Hematopoietic multipotent progenitor cell treated with erythropoietin and hydrocortisone succinate and interleukin-3 and kit ligand, for 15 days (in vitro differentiated cells): ENCODE results near the gene MBP.
"Not testable (repeated sequence)": the region's sequence is repeated elsewhere in the genome, so short reads cannot be mapped to it uniquely, and the experiment has no call there.

Experiments
- DNase-seq: peaks from one replicate; pipeline ENCODE4 v3.0.0-alpha.2; 2015; ENCODE audit warnings: low spot score

MBP gene

GRCh38 chr18:77022556-77022955, 110.0 kb downstream of the MBP start:
- no peak for DNase-seq

DNA sequence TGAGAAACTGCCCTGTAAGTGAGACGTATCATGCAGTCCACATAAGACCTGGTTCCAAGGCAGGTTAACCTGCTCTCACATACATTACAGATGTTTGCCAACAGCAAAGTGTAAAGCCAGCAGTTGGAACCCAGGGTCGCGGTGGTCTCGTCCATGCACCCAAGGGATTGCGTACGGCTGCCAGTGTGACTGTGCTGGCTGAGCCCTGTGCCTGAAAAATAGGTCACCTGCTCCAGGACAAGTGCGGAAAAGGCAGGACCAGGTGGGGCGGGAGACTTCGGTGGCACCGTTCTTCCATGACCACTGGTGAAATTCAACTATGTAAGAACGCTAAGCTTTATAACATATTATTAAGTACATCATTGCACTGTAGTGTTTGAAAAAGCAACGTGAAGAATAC, 110.5 kb downstream of the MBP start:
- no peak for DNase-seq

GRCh38 chr18:77021478-77021877, 111.1 kb downstream of the MBP start:
- not testable (repeated sequence) for DNase-seq

GRCh38 chr18:77021075-77021474, 111.5 kb downstream of the MBP start:
- no peak for DNase-seq

- DNase-seq = no peak
Observed at GRCh38 chr18:77020561-77020960, 112.0 kb downstream of the MBP start.

DNA sequence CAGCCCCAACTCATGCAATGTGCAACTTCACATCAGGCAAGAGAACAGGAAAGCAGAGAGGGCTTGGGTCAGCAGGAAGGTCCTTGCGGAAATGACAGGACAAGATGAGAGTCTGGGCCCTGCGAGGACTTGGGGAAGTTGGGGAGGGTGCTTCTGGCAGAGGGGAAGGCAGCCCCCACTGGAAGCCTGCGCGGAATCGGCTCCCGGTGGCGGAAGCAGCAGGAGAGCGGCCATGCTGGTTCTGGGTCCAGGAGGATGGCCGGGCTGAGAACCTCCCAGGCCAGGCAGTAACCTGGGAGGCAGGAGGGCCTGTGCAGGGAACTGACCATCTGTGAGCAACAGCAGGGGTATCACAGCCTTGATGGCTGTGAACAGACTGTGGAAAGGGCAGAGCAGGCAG, 112.9 kb downstream of the MBP start:
- no peak for DNase-seq

GRCh38 chr18:77018650-77019049, 113.9 kb downstream of the MBP start:
- not testable (repeated sequence) for DNase-seq

DNA sequence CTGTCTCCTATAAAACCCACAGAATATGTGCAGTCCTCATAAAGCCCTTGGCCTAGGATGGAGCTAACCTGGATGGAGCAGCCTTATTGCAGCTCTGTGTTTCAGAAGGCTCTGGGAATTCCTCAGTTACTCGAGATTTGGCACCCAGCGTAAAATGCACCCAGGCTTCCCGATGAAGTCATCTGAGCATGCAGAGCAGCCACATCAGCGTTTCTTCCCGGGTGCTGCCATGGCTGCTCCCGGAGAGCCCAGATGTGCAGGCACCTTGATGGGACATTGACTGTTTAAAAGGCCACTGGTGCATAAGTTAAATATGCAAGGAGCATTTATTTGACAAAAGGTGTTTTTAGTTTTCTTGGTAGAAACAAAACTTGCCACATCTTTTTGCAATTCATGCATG, 115.2 kb downstream of the MBP start:
- DNase-seq = no peak

GRCh38 chr18:77016936-77017335, 115.6 kb downstream of the MBP start:
- no peak for DNase-seq

DNA sequence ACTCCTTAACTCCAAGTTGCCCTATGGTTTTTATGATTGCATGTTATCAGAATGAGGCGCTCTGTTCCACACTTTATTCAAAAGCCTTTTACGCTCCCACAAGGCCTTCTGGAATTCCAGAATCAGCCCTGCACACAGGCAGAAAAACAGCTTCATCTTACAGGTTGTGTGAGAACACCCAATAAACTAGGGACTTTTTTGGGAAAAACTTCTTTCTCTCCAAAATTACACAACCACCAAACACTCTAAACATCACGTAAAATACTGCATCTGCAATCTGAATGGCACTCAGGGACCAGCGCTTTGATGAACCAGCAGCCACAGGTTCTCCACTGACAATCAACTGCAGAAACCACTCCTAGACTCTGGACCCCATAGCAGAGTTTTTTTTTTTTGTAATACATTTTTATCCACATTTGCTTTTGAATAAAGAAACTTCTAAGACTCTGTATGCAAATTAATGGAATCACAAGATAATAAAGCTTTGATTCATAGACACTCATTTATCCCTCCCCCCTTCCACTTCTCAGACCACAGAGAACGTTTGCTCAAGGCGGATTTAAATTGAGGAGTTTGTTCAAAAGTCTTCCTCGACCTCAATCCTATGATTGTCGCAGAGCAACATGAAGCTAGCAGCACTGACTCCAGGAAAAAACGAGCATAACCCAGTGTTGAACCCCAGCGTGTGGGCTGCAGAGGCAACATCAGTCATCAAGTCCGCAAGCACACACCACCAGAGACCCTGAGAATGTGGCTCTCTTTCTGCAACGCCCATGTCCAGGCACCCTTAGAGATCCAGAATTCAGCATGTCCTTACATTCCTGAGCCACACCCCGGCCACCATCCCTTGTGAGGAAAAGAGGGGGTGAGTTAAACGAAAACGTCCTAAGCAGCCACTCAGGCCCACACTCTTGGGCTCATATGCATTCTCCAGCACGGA, 116.5 kb downstream of the MBP start:
- DNase-seq = no peak

DNA sequence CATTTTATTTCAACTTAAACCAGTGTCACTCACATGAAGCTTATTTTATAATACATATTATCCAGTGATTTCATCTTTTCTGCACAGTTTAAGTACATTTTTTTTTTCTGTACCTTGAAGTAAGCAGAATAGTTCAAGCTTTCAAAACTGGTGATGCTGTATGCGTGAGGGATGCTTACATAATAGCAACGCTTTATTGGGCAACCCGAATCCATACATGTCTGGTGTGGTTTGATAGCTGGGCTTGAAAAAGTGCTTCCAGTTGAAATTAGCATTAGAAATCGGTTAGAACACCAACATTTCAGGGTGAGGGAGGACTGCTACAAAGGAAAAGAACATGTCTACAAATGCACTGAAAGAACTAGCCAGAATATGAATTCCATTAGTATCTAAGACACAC, 117.4 kb downstream of the MBP start:
- no peak for DNase-seq

DNA sequence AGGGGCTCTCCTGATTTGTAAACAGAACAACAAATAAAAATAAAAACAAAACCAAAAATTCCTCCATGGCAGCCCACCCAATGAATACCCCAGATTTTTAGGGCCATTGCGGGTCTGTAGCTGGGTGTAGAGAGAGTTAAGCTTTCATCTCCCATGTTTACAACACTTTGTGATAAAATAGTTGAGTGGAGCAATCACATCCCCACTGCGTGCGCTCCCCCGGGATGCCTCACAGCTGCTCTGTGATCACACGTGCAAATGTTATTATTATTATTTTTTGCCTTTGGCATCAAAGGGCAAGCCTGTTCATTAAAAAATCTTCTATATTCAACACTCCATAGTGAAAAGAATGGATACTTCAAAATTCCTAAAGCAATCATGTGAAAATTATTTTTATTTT, 118.0 kb downstream of the MBP start:
- DNase-seq = no peak

DNA sequence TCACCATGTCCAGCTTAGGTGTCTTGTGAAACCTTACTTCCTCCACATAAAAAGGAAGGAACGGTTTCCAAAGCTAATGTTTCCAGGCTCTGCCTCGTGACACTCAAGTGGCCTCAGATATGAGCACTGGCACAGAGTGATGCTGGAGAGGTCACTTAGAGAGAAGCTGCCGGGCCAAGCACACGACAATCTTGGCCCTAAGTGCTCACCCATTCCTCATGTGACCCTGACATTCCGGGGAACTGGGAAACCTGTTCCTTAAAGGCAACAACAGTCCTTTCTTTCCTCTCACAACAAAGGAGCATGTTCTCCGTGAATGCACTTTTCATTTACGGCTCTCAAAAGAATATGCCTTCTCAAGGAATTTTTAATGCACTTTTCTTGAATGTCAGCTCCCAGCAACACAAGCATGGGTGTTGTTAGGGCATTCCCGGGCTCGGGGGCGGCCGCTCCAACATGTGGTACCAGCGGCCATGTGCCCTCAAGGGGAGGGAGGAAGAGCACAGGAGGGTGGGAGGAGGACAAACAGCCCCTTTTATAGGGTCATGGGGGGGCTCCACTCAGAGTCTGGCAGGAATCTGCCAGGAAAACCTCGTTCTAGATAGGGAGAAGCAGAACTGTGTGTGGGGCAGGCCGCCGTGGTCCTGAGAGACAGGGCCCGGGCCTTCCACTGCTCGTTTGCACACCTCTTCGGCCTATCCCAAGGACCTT, 118.6 kb downstream of the MBP start:
- DNase-seq = no peak

- DNase-seq = no peak
Observed at GRCh38 chr18:77012806-77013541, 119.6 kb downstream of the MBP start.

DNA sequence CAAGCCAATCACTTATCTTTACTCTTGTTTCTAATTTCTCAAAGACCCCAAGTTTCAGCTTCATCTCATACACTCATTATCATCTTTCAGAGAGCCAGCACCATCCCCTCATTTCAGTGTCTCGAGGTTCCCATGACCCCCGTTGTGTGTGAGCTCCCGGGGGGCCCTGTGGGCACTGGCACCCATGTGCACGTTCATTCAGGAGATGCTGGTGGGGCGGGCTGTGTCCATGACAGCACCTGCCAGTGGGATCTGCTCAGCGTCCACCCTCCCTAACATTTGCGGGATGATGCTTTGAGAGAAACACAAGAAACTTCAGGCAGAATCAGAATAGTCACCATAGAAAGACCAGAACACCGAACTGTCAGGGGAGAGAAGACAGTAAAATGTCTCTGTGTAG, 120.5 kb downstream of the MBP start:
- DNase-seq = no peak

DNA sequence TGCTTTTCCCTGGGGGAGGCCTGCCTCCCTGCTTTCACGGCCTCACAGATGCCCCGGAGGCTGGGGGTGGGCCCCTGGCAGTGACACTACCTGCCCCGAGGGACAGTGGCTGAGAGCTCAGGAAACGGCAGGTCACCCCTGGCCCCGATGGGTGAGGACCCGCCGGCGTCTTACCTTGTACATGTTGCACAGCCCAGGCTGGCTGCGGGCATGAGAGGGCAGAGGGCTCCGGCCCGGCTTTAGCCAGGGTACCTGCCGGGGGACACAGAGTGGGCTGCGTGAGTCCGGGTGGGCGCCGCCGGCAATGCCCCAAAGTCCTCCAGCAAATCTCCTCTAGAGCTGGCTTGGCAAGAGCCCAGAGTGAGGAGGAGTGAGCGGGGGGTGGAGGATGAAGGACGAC, 122.9 kb downstream of the MBP start:
- DNase-seq = no peak

- no peak for DNase-seq
Observed at GRCh38 chr18:77008576-77009315, 123.8 kb downstream of the MBP start.

DNA sequence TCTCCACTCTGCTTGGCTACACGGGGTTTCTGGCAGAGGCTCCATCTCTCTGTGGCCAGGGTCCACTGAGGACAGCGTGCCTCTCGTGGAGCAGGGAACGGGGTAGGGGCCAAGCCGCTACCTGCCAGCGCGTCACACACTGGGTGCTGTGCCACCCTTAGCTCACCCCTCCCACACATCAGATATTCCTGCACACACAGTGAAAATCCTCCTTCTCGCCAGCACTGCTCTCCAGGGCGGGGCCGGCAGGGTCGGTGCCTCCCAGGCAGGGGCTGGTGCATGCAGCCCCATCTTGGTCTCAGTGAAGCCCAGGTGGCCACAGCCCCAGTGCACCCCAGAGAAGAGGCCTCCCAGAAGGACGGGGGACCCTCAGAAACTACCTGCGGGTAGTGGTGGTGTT, 124.6 kb downstream of the MBP start:
- no peak for DNase-seq

- no peak for DNase-seq
Observed at GRCh38 chr18:77007251-77007650, 125.3 kb downstream of the MBP start.

GRCh38 chr18:77006305-77007175, 126.0 kb downstream of the MBP start:
- DNase-seq = no peak

DNA sequence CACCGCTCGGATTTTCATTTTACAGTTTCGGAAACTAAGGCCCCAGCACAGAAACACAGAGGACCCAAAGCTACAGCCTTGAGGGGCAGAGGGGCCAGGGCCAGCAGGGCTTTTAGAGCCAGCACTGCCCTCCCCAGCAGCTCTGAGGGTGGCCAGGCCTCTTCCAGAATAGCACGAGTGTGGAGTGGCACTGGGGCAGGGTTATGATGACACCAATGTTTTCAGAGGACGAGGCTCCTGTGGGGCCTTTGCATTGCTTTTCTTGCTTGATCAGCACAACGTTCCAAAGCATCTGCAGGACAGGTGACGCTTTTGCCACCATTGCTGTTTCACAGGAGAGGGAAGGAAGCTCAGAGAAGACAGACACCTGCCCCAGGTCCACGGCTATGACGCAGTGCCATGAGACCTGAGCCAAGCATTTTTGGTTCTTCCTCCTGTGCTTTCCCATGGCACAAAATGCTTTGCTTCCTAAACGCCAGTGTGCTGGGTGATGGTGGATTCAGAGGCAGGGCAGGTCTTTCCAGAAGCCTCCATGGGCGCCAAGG, 126.9 kb downstream of the MBP start:
- no peak for DNase-seq
